Smooth muscle cell (in vitro differentiated cells): ENCODE results near the gene ATG13. TPM values are rescaled to one million over a fixed set of nuclear protein-coding genes. Genes with fewer than 3 reads are reported as not detected.

ENCODE experiments used
- DNase-seq: peaks from one replicate; lab custom pipeline; 2025; ENCODE audit not compliant: unreplicated experiment; lab: John Stamatoyannopoulos, UW
- H2AFZ ChIP-seq: fragments of 200-600 bp; sonication (generic); 2 replicates; pipeline ENCODE4 v1.6.0; 2016; ENCODE audit warnings: antibody characterized with exemption, low read depth, mild to moderate bottlenecking
- H3F3A ChIP-seq: fragments of 200-600 bp; sonication (generic); 2 replicates; pipeline ENCODE4 v1.6.0; 2017; ENCODE audit warnings: antibody characterized with exemption, low read depth
- H3K27ac ChIP-seq: fragments of 200-600 bp; sonication (generic); 2 replicates; pipeline ENCODE4 v1.5.1; 2016; ENCODE audit warnings: low read depth, mild to moderate bottlenecking
- H3K27me3 ChIP-seq: fragments of 200-600 bp; sonication (generic); 2 replicates; pipeline ENCODE4 v1.6.1; 2016; ENCODE audit warnings: low read depth, mild to moderate bottlenecking
- H3K36me3 ChIP-seq: fragments of 200-600 bp; sonication (generic); 2 replicates; pipeline ENCODE4 v1.5.1; 2016; ENCODE audit warnings: low read depth
- H3K4me1 ChIP-seq: fragments of 200-600 bp; sonication (generic); 2 replicates; pipeline ENCODE4 v1.5.1; 2016; ENCODE audit warnings: low read depth
- H3K4me2 ChIP-seq: fragments of 200-600 bp; sonication (generic); 2 replicates; pipeline ENCODE4 v1.6.0; 2016; ENCODE audit warnings: mild to moderate bottlenecking
- H3K4me3 ChIP-seq: fragments of 200-600 bp; sonication (generic); 2 replicates; pipeline ENCODE4 v1.5.1; 2016; ENCODE audit warnings: mild to moderate bottlenecking
- H3K79me2 ChIP-seq: fragments of 200-600 bp; sonication (generic); 2 replicates; pipeline ENCODE4 v1.6.0; 2016; ENCODE audit warnings: low read depth, mild to moderate bottlenecking
- H3K9ac ChIP-seq: fragments of 200-600 bp; sonication (generic); 2 replicates; pipeline ENCODE4 v1.6.0; 2016; ENCODE audit warnings: low read depth
- H3K9me3 ChIP-seq: fragments of 200-600 bp; sonication (generic); replicated peaks from 2 replicates; pipeline ENCODE4 v1.5.1; 2016; ENCODE audit warnings: low read depth
- H4K20me1 ChIP-seq: fragments of 200-600 bp; sonication (generic); 2 replicates; pipeline ENCODE4 v1.6.0; 2016; ENCODE audit warnings: low read depth
- CTCF ChIP-seq: fragments of 200-600 bp; sonication (generic); IDR thresholded peaks from 2 replicates; pipeline ENCODE4 v1.5.1; 2017; ENCODE audit warnings: borderline replicate concordance, mild to moderate bottlenecking, antibody characterized with exemption; ENCODE audit not compliant: insufficient read depth, poor library complexity, severe bottlenecking
- WGBS: methylation state at CpG from one replicate; pipeline ENCODE4 v1.1.7; 2016; ENCODE audit warnings: low lambda C conversion rate; 5-methylcytosine and 5-hydroxymethylcytosine counted together
- polyA plus RNA-seq: library from polyadenylated mRNA; unstranded; fragments of >200 nt; fragmentation: Nextera tagmentation; extraction: Ambion mirVana; gene quantifications from 2 replicates; pipeline ENCODE4 v1.2.1, GENCODE V29; 2016
- total RNA-seq: library from RNA; depleted of rRNA; stranded (reverse); fragments of >200 nt; gene quantifications from 2 replicates; pipeline ENCODE4 v1.2.3, GENCODE V29; 2014

Gene ATG13
- total and polyA plus RNA-seq, 2 experiments from 2014 or later = 66.3 to 96.5 TPM

DNA sequence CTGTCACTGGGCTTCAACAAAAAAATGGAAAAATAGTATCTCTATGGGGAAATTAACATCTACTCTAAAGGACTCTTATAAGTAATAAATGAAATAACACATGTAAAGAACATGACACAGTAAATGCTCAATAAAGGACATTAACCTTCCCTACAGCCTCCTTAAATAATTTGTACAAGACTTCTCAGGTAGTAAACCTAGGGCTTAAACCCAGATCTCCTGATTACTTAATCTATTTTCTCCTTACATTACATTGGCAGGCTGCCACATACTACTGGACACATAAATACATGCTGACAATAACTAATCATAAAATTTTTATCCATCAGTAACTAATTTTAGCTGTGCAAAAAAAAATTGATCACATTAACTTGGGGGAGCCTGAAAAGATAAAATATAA is 28.4 kb upstream of the ATG13 start:
- Histone ChIP-seq H2AFZ (no peak overlapping the region), H4K20me1 (peaks cover 77% of the 10 kb centered on the region), H3K9ac (no peak overlapping the region), H3K79me2 (peaks cover 92% of the 10 kb centered on the region), H3K36me3 (no peaks in the 10 kb centered on the region), H3K4me2 (no peak overlapping the region), H3K27ac (no peak overlapping the region), H3K4me1 (peaks cover 11% of the 10 kb centered on the region), H3K27me3 (no peaks in the 10 kb centered on the region), H3K4me3 (no peak overlapping the region), H3K9me3 (no peaks in the 10 kb centered on the region), H3F3A (no peaks in the 10 kb centered on the region)
- no peak for DNase-seq
- TF ChIP-seq CTCF = no peak

DNA sequence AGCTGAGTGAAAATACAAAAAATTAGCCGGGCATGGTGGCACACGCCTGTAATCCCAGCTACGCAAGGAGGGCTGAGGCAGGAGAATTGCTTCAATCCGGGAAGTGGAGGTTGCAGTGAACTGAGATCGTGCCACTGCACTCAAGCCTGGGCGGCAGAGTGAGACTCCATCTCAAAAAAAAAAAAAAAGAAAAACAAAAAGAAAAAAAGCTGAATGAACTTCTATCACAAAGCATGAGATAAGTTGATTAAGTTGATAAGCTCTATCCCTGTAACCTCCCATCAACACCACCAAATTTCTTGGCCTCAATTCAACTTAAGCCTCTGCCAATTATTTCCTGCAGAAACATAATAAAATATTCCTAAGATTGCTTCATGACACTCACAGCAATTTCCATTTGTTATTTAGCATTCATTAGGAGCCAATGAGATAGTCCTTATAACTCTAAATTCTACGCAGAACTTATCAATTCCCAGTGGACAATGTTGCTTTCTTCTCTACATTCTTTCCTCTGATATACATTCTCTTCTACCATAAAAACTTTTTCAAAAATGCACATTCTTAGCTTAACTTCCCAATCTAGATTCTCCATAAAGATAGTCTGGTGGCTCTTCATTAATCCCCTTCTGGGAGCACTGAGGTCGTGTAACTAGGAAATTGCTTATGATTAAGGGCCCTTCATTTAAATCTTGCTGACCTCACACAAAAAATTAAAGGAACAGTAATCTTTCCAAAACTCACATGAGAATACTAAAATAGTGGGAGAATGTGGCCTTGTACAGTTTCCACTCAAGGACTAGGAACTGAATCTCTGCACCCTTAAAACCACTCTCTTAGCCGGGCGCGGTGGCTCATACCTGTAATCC is 26.4 kb upstream of the ATG13 start:
- Histone ChIP-seq H3K27ac (no peak overlapping the region), H3K9me3 (no peaks in the 10 kb centered on the region), H3K4me1 (peaks cover 18% of the 10 kb centered on the region), H3F3A (no peaks in the 10 kb centered on the region), H3K4me2 (peak overlapping the region; percentile 56), H3K4me3 (no peak overlapping the region), H2AFZ (no peak overlapping the region), H3K9ac (no peak overlapping the region), H3K79me2 (peaks cover 77% of the 10 kb centered on the region), H3K36me3 (no peaks in the 10 kb centered on the region), H3K27me3 (no peaks in the 10 kb centered on the region), H4K20me1 (peaks cover 68% of the 10 kb centered on the region)
- WGBS = 83% methylated on average over 11 of the region's 11 CpGs
- DNase-seq = no peak
- no peak for TF ChIP-seq CTCF

- peak within 1 kb of the TSS; percentile 94 for H3K4me3 ChIP-seq
- no peaks in the 10 kb centered on the region for H3F3A ChIP-seq
- H3K79me2 ChIP-seq = peaks cover 50% of the 10 kb centered on the region
- no peaks in the 10 kb centered on the region for H3K9me3 ChIP-seq
- peak within 1 kb of the TSS; percentile 97 for H2AFZ ChIP-seq
- no peaks in the 10 kb centered on the region for H3K36me3 ChIP-seq
- H3K4me1 ChIP-seq = peaks cover 18% of the 10 kb centered on the region
- WGBS = 2% methylated on average over 54 of the region's 54 CpGs
- H3K9ac ChIP-seq = peak within 1 kb of the TSS; percentile 93
- no peak for TF ChIP-seq CTCF
- H3K27me3 ChIP-seq = no peaks in the 10 kb centered on the region
- H3K4me2 ChIP-seq = peak within 1 kb of the TSS; percentile 95
- peaks cover 40% of the 10 kb centered on the region for H4K20me1 ChIP-seq
- peak; percentile 45 for DNase-seq
- H3K27ac ChIP-seq = peak within 1 kb of the TSS; percentile 81
These were observed 23.6 kb upstream of the ATG13 start, which contains the start of gene AMBRA1 for GRCh38 chr11:46593550-46594373. AMBRA1 (minus strand) TSS chr11:46594023; CDS start chr11:46548380, 45,643 bp downstream.
